GM18909 (cell line): ENCODE results near the gene ARHGAP22.

Experiments
- ATAC-seq: cut with Tn5 transposase; IDR thresholded peaks from one replicate; pipeline ENCODE4 v1.9.1; 2021; ENCODE audit warnings: mild to moderate bottlenecking; ENCODE audit not compliant: unreplicated experiment, poor library complexity

Gene ARHGAP22

GRCh38 chr10:48633381-48634197, 28.7 kb upstream of the ARHGAP22 start:
- ATAC-seq = peak; percentile 42

- ATAC-seq = no peak
Observed at GRCh38 chr10:48632166-48632565, 27.3 kb upstream of the ARHGAP22 start.

- ATAC-seq = no peak
Observed at GRCh38 chr10:48627984-48628609, 23.2 kb upstream of the ARHGAP22 start.

- no peak for ATAC-seq
Observed at GRCh38 chr10:48626986-48627731, 22.3 kb upstream of the ARHGAP22 start.

- no peak for ATAC-seq
Observed at GRCh38 chr10:48626447-48626846, 21.6 kb upstream of the ARHGAP22 start.

GRCh38 chr10:48625826-48626134, 20.9 kb upstream of the ARHGAP22 start:
- ATAC-seq = no peak

- ATAC-seq = no peak
Observed at GRCh38 chr10:48623607-48624132, 18.8 kb upstream of the ARHGAP22 start.

- no peak for ATAC-seq
Observed at GRCh38 chr10:48623009-48623408, 18.1 kb upstream of the ARHGAP22 start.

- no peak for ATAC-seq
Observed at GRCh38 chr10:48620719-48621118, 15.8 kb upstream of the ARHGAP22 start.

GRCh38 chr10:48616436-48616835, 11.6 kb upstream of the ARHGAP22 start:
- ATAC-seq = no peak

GRCh38 chr10:48614481-48615390, 9.9 kb upstream of the ARHGAP22 start:
- peak; percentile 82 for ATAC-seq

- ATAC-seq = no peak
Observed at GRCh38 chr10:48613016-48613415, 8.1 kb upstream of the ARHGAP22 start.

- no peak for ATAC-seq
Observed at GRCh38 chr10:48612236-48612943, 7.5 kb upstream of the ARHGAP22 start.

- ATAC-seq = no peak
Observed at GRCh38 chr10:48611133-48611532, 6.3 kb upstream of the ARHGAP22 start.

GRCh38 chr10:48610585-48611093, 5.8 kb upstream of the ARHGAP22 start:
- no peak for ATAC-seq

GRCh38 chr10:48609899-48610584, 5.2 kb upstream of the ARHGAP22 start:
- ATAC-seq = no peak

- ATAC-seq = no peak
Observed at GRCh38 chr10:48609441-48609840, 4.6 kb upstream of the ARHGAP22 start.

- ATAC-seq = no peak
Observed at GRCh38 chr10:48608976-48609375, 4.1 kb upstream of the ARHGAP22 start.

- ATAC-seq = peak; percentile 79
Observed at GRCh38 chr10:48608279-48608681, 3.4 kb upstream of the ARHGAP22 start.
